ENCODE results near the gene LIPK. TPM values are rescaled to one million over a fixed set of nuclear protein-coding genes. Genes with fewer than 3 reads are reported as not detected.

The LIPK gene
- polyA plus RNA-seq, 1 of the 3 experiments (the other 2 are of a cell fraction), result not detected

- no peaks in the 10 kb centered on the region for H4K20me1 ChIP-seq (ENCODE audit: insufficient read depth)
- ChIA-PET CTCF (interaction anchor here (0.9 to 2.5 kb wide), 3 partner anchors 12 to 275 kb away, joined by 3 to 8 read pairs (median 3); no protein-coding TSS in a partner anchor), POLR2A (no interaction called here)
- peak overlapping the region; percentile 11; the same call in 1 of the 2 replicates for H3K4me2 ChIP-seq
- H3K27me3 ChIP-seq (ENCODE audit: insufficient read depth), result no peaks in the 10 kb centered on the region
- no peaks in the 10 kb centered on the region for H3K36me3 ChIP-seq (replicated peaks in 1 of 2; ENCODE audit: control insufficient read depth in 1 of 2, insufficient read depth in 2 of 2, low read length in 1 of 2)
- no peaks in the 10 kb centered on the region for H3K9me3 ChIP-seq
- WGBS (ENCODE audit: low lambda C conversion rate), result 61% methylated on average over 3 of the region's 3 CpGs
- peaks cover 0 to 19% of the 10 kb centered on the region in 2 experiments; a peak in 2 of 4 replicates for H3K4me1 ChIP-seq (ENCODE audit: control insufficient read depth in 1 of 2, insufficient read depth in 2 of 2, low read depth in 1 of 2, low read length in 1 of 2)
- H3K27ac ChIP-seq (ENCODE audit: low read depth in 2 of 2, low read length in 1 of 2), result peak overlapping the region; percentile 22 to 77; a peak in 2 of 4 replicates
- TF ChIP-seq FOSL2 (IDR thresholded peaks at IDR 0.05; ENCODE audit: borderline replicate concordance, low read depth), result peak; percentile 7; the same call in 1 of the 2 replicates
- TF ChIP-seq SMC3 (IDR thresholded peaks at IDR 0.05; ENCODE audit: low read depth, low read length), result no peak
- peaks cover 9% of the 10 kb centered on the region for H3F3A ChIP-seq (replicated peaks; ENCODE audit: insufficient read depth)
- no peak for DNase-seq
- no peaks in the 10 kb centered on the region for H3K9me2 ChIP-seq
- H3K79me2 ChIP-seq (ENCODE audit: insufficient read depth), result no peaks in the 10 kb centered on the region
- H3K9ac ChIP-seq, result peak overlapping the region; percentile 3; the same call in 1 of the 2 replicates
- H3K4me3 ChIP-seq (ENCODE audit: low read depth in 2 of 2, low read length in 1 of 2), result no peak overlapping the region
- peak overlapping the region; percentile 87 for H2AFZ ChIP-seq (ENCODE audit: low read depth)
Measured at GRCh38 chr10:88659725-88660597, 46.1 kb upstream of the LIPK start.

- Histone ChIP-seq H3K9me3 (no peaks in the 10 kb centered on the region), H3K36me3 (replicated peaks in 1 of 2; ENCODE audit: control insufficient read depth in 1 of 2, insufficient read depth in 2 of 2, low read length in 1 of 2) (no peaks in the 10 kb centered on the region), H3K27me3 (ENCODE audit: insufficient read depth) (no peaks in the 10 kb centered on the region), H3K9me2 (no peaks in the 10 kb centered on the region), H3K4me1 (ENCODE audit: control insufficient read depth in 1 of 2, insufficient read depth in 2 of 2, low read depth in 1 of 2, low read length in 1 of 2) (peaks cover 0 to 19% of the 10 kb centered on the region in 2 experiments; a peak in 2 of 4 replicates), H3K27ac (ENCODE audit: low read depth in 2 of 2, low read length in 1 of 2) (peak overlapping the region in 1 of 2 experiments; percentile 77; a peak in 2 of 4 replicates), H3K9ac (no peak overlapping the region), H3K79me2 (ENCODE audit: insufficient read depth) (no peaks in the 10 kb centered on the region), H3K4me3 (ENCODE audit: low read depth in 2 of 2, low read length in 1 of 2) (no peak overlapping the region), H3K4me2 (0 out of 2 replicates have a peak overlapping the region, but pooled peaks have one; percentile 11), H3F3A (replicated peaks; ENCODE audit: insufficient read depth) (peaks cover 9% of the 10 kb centered on the region), H2AFZ (ENCODE audit: low read depth) (peak overlapping the region; percentile 87), H4K20me1 (ENCODE audit: insufficient read depth) (no peaks in the 10 kb centered on the region)
- TF ChIP-seq GATA2 (CRISPR knock-in tag; IDR thresholded peaks at IDR 0.05), result no peak
- TF ChIP-seq JUND (IDR thresholded peaks at IDR 0.05), result no peak
- TF ChIP-seq PBX3 (IDR thresholded peaks at IDR 0.05), result no peak
- no peak for TF ChIP-seq TAF1 (IDR thresholded peaks at IDR 0.05; ENCODE audit: borderline replicate concordance, low read depth, low read length)
- DNase-seq, result no peak
- 45% methylated on average over 3 of the region's 3 CpGs for WGBS (ENCODE audit: low lambda C conversion rate)
- ChIA-PET CTCF (interaction anchor here (0.9 to 2.5 kb wide), 3 partner anchors 13 to 274 kb away, joined by 3 to 8 read pairs (median 3); no protein-coding TSS in a partner anchor), POLR2A (no interaction called here)
Measured at GRCh38 chr10:88660598-88660884, 45.5 kb upstream of the LIPK start.

- Histone ChIP-seq H3K4me2 (no peak overlapping the region), H3K9me2 (no peaks in the 10 kb centered on the region), H2AFZ (ENCODE audit: low read depth) (peak overlapping the region; percentile 87), H3K27me3 (ENCODE audit: insufficient read depth) (no peaks in the 10 kb centered on the region), H4K20me1 (ENCODE audit: insufficient read depth) (no peaks in the 10 kb centered on the region), H3K4me1 (ENCODE audit: control insufficient read depth in 1 of 2, insufficient read depth in 2 of 2, low read depth in 1 of 2, low read length in 1 of 2) (peaks cover 0 to 19% of the 10 kb centered on the region in 2 experiments; a peak in 2 of 4 replicates), H3K79me2 (ENCODE audit: insufficient read depth) (no peaks in the 10 kb centered on the region), H3K4me3 (ENCODE audit: low read depth in 2 of 2, low read length in 1 of 2) (no peak overlapping the region), H3K9ac (no peak overlapping the region), H3K9me3 (no peaks in the 10 kb centered on the region), H3K36me3 (replicated peaks in 1 of 2; ENCODE audit: control insufficient read depth in 1 of 2, insufficient read depth in 2 of 2, low read length in 1 of 2) (no peaks in the 10 kb centered on the region), H3K27ac (ENCODE audit: low read depth in 2 of 2, low read length in 1 of 2) (peak overlapping the region; percentile 8 to 77; a peak in 2 of 4 replicates), H3F3A (replicated peaks; ENCODE audit: insufficient read depth) (peaks cover 9% of the 10 kb centered on the region)
- CTCF ChIA-PET, result interaction anchor here (1.3 to 2.5 kb wide), 2 partner anchors 13 to 27 kb away, joined by 3 to 8 read pairs; no protein-coding TSS in a partner anchor
- POLR2A ChIA-PET, result no interaction called here
- DNase-seq, result no peak
- TF ChIP-seq REST (IDR thresholded peaks at IDR 0.05; ENCODE audit: low read depth, low read length) (no peak), EZH2phosphoT487 (IDR thresholded peaks at IDR 0.05; ENCODE audit: borderline replicate concordance, low read depth) (no peak), TEAD4 (IDR thresholded peaks at IDR 0.05; ENCODE audit: borderline replicate concordance, insufficient read depth) (no peak), EP300 (IDR thresholded peaks at IDR 0.05; ENCODE audit: borderline replicate concordance in 1 of 2, low read depth in 1 of 2, low read length in 1 of 2) (no peak), GABPA (IDR thresholded peaks at IDR 0.05; ENCODE audit: low read depth) (no peak), NRF1 (IDR thresholded peaks at IDR 0.05; ENCODE audit: low read depth, low read length) (no peak), TCF12 (IDR thresholded peaks at IDR 0.05) (no peak), RCOR1 (IDR thresholded peaks at IDR 0.05; ENCODE audit: low read length) (no peak), RAD21 (IDR thresholded peaks at IDR 0.05; ENCODE audit: low read length) (no peak)
Measured at GRCh38 chr10:88661018-88661417, 45.0 kb upstream of the LIPK start.
